ENCODE measurements around the gene BBOF1. TPM values are rescaled to one million over a fixed set of nuclear protein-coding genes. Genes with fewer than 3 reads are reported as not detected.

Gene BBOF1
- total RNA-seq, 4 donors from 2014 or later, result 19.6 to 36.8 (median 22.4) TPM

- H3K9me3 ChIP-seq, result no peaks in the 10 kb centered on the region
Measured at GRCh38 chr14:74014299-74014698, 4.8 kb upstream of the BBOF1 start.

GRCh38 chr14:74015176-74015575 is 4.0 kb upstream of the BBOF1 start:
- no peaks in the 10 kb centered on the region for H3K27me3 ChIP-seq
- H3K4me3 ChIP-seq (replicated peaks in 1 of 3), result no peak overlapping the region
- no peak overlapping the region for H3K27ac ChIP-seq
- DNase-seq, result no peak
- TF ChIP-seq CTCF (IDR thresholded peaks at IDR 0.05) (no peak), POLR2A (IDR thresholded peaks at IDR 0.05) (no peak)
- H3K4me1 ChIP-seq, result peaks cover 4 to 11% of the 10 kb centered on the region in 2 donors
- no peaks in the 10 kb centered on the region for H3K9me3 ChIP-seq
- intact Hi-C loops (cut with DNase I), result no loop called here
- no peaks in the 10 kb centered on the region for H3K36me3 ChIP-seq
- WGBS, 2 donors, result 84 to 90% methylated on average over 3 of the region's 3 CpGs

More at GRCh38 chr14:74014299-74014698, 4.8 kb upstream of the BBOF1 start:
- DNase-seq, result no peak
- WGBS, 2 donors, result 94 to 96% methylated on average over 1 of the region's 1 CpG
- no peaks in the 10 kb centered on the region for H3K36me3 ChIP-seq
- H3K4me1 ChIP-seq, result peaks cover 4% of the 10 kb centered on the region in 2 donors
- H3K27me3 ChIP-seq, result no peaks in the 10 kb centered on the region
- intact Hi-C loops (cut with DNase I), result no loop called here
- no peak overlapping the region for H3K27ac ChIP-seq
- TF ChIP-seq POLR2A (IDR thresholded peaks at IDR 0.05) (no peak), CTCF (IDR thresholded peaks at IDR 0.05) (no peak)
- no peak overlapping the region for H3K4me3 ChIP-seq (replicated peaks in 1 of 3)

- H3K9me3 ChIP-seq, result no peaks in the 10 kb centered on the region
- no peak for TF ChIP-seq CTCF (IDR thresholded peaks at IDR 0.05)
- no peak for TF ChIP-seq POLR2A (IDR thresholded peaks at IDR 0.05)
- no peaks in the 10 kb centered on the region for H3K36me3 ChIP-seq
- H3K27me3 ChIP-seq, result no peaks in the 10 kb centered on the region
- intact Hi-C loops (cut with DNase I), result no loop called here
- no peak for DNase-seq
- H3K4me3 ChIP-seq (replicated peaks in 1 of 3), result no peak overlapping the region
- H3K4me1 ChIP-seq, result peaks cover 4 to 12% of the 10 kb centered on the region in 2 donors
- no peak overlapping the region for H3K27ac ChIP-seq
Measured at GRCh38 chr14:74015963-74016362, 3.2 kb upstream of the BBOF1 start.

- WGBS, 2 donors, result 4 to 8% methylated on average over 8 of the region's 8 CpGs
- TF ChIP-seq CTCF (IDR thresholded peaks at IDR 0.05) (no peak), POLR2A (IDR thresholded peaks at IDR 0.05) (no peak)
- H3K9me3 ChIP-seq, result no peaks in the 10 kb centered on the region
- intact Hi-C loops (cut with DNase I), result no loop called here
- peak overlapping the region; percentile 89 to 91 (median 90) for H3K27ac ChIP-seq
- no peaks in the 10 kb centered on the region for H3K36me3 ChIP-seq
- H3K27me3 ChIP-seq, result no peaks in the 10 kb centered on the region
- no peak for DNase-seq
- H3K4me1 ChIP-seq, result peaks cover 4 to 12% of the 10 kb centered on the region in 2 donors
- H3K4me3 ChIP-seq (replicated peaks in 1 of 3), result peak overlapping the region; percentile 27 to 96 (median 58)
Measured at GRCh38 chr14:74018174-74018585, 969 bp upstream of the BBOF1 start.

- Histone ChIP-seq H3K36me3 (no peaks in the 10 kb centered on the region), H3K4me1 (peaks cover 4 to 12% of the 10 kb centered on the region in 2 donors), H3K27ac (peak overlapping the region; percentile 70 to 74 (median 74)), H3K4me3 (replicated peaks in 1 of 3) (peak overlapping the region; percentile 58 to 89 (median 67)), H3K9me3 (no peaks in the 10 kb centered on the region), H3K27me3 (no peaks in the 10 kb centered on the region)
- no peak for TF ChIP-seq POLR2A (IDR thresholded peaks at IDR 0.05)
- TF ChIP-seq CTCF (IDR thresholded peaks at IDR 0.05), result no peak
- intact Hi-C loops (cut with DNase I), result no loop called here
- WGBS, 2 donors, result 1 to 3% methylated on average over 21 of the region's 21 CpGs
- DNase-seq, result peak; percentile 15 to 20
Measured at GRCh38 chr14:74019408-74020137, 424 bp downstream of the BBOF1 start.

Measured in thyroid gland (tissue), 4 donors.